AG09309 (cell line): Measurements from ENCODE around the gene TRNP1.
A peak's percentile ranks its signal among the peaks of the same experiment; 100 is the strongest.
"Not testable (repeated sequence)": the region's sequence is repeated elsewhere in the genome, so short reads cannot be mapped to it uniquely, and the experiment has no call there.

Experiments
- DNase-seq: peaks from one replicate; pipeline ENCODE4 v3.0.0-alpha.2; 2010; ENCODE audit warnings: low read depth
- H3K4me3 ChIP-seq: 2 replicates; pipeline ENCODE4 v1.5.1; 2011; ENCODE audit warnings: mild to moderate bottlenecking, low read depth, low read length, moderate library complexity; ENCODE audit not compliant: control insufficient read depth
- TF ChIP-seq, protein P1 (sequence below): IDR thresholded peaks from 2 replicates; pipeline ENCODE4 v1.5.1; 2011; ENCODE audit warnings: mild to moderate bottlenecking, low read depth, low read length, inconsistent platforms; ENCODE audit not compliant: insufficient read depth, control insufficient read depth; ENCODE audit errors: missing control alignments

The TRNP1 gene

DNA sequence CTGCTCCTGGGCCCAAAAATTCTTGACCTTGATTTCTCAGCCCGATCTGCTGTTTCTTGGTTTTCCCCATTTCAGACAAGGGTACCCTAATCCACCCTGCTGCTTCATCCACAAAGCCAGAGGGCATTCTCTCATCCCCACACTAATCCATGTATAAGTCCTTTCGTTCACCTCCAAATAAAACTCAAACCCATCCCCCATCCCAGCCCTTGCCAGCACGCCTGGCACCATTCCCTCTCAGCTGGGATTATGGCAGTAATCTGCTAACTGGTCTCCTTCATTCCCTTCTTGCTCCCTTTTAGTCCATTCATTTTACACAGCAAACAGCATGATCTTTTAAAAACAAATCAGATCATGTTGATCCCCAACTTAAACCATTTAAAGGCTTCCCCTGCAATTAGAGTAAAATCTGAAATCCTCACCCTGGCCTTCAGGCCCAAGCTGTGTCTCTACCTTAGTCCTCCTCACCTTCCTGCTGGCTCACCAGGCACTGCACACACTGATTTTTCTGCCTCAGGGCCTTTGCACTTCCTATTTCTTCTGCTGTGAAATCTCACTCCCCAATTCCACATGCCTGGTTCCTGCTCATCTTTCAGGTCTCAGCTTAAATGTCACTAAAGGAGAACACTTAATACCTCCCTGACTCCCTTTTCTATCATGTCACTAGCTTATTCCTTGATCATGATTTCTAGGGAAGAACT is 12.2 kb upstream of the TRNP1 start:
- no peak overlapping the region for H3K4me3 ChIP-seq
- no peak for DNase-seq
- TF ChIP-seq, protein P1, sequence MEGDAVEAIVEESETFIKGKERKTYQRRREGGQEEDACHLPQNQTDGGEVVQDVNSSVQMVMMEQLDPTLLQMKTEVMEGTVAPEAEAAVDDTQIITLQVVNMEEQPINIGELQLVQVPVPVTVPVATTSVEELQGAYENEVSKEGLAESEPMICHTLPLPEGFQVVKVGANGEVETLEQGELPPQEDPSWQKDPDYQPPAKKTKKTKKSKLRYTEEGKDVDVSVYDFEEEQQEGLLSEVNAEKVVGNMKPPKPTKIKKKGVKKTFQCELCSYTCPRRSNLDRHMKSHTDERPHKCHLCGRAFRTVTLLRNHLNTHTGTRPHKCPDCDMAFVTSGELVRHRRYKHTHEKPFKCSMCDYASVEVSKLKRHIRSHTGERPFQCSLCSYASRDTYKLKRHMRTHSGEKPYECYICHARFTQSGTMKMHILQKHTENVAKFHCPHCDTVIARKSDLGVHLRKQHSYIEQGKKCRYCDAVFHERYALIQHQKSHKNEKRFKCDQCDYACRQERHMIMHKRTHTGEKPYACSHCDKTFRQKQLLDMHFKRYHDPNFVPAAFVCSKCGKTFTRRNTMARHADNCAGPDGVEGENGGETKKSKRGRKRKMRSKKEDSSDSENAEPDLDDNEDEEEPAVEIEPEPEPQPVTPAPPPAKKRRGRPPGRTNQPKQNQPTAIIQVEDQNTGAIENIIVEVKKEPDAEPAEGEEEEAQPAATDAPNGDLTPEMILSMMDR, result no peak

DNA sequence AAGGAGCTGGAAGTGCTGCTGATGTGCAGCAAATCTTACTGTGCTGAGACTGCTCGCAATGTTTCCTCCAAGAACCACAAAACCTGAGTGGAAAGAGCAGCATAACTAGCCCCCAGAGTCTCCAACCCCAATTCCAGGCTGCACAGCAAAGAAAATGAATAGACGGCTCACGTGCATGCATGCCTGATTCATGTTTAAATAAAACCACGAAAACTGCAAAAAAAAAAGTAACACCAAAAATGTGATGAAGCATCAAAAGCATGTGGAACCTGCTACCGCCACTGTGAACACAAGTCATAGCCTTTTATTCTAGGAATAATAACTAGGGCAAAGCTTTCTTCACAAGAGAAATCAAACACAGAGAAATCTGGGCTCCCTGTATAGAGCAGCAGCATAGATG is 9.6 kb upstream of the TRNP1 start:
- H3K4me3 ChIP-seq, result no peak overlapping the region
- DNase-seq, result no peak
- TF ChIP-seq, protein P1, result no peak

DNA sequence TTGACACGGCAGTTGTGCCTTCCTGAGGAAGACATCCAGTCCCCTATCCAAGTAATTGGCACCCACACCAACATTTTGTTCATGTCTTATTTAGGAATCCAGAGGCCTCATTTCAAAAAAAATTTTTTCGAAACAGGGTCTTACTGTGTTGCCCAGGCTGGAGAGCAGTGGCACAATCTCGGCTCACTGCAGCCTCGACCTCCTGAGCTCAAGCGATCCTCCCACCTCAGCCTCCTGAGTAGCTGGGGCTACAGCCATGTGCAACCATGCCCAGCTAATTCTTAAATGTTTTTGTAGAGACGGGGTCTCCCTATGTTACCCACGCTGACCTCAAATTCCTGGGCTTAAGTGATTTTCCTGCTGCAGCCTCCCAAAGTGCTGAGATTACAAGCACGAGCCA is 9.2 kb upstream of the TRNP1 start:
- no peak overlapping the region for H3K4me3 ChIP-seq
- TF ChIP-seq, protein P1, result no peak
- DNase-seq, result no peak

DNA sequence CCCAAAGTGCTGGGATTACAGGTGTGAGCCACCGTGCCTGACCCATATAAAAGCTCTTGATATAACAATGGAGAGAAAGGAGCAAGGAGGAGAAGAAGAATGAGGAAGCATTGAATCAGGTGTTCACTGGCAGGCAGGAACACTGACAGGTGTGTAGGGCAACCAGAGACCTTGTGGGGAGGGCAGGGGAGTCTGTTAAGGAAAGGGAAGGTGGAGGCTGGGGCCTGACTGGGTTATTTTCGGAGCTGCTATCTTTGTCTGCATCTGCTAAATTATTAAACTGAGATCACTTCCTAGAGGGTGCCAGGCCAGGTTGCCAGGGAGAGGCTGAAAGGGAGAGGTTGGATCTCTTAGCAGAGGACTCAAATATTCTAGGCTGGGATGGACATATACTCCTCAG is 6.8 kb upstream of the TRNP1 start:
- no peak for DNase-seq
- TF ChIP-seq, protein P1, result no peak
- no peak overlapping the region for H3K4me3 ChIP-seq

DNA sequence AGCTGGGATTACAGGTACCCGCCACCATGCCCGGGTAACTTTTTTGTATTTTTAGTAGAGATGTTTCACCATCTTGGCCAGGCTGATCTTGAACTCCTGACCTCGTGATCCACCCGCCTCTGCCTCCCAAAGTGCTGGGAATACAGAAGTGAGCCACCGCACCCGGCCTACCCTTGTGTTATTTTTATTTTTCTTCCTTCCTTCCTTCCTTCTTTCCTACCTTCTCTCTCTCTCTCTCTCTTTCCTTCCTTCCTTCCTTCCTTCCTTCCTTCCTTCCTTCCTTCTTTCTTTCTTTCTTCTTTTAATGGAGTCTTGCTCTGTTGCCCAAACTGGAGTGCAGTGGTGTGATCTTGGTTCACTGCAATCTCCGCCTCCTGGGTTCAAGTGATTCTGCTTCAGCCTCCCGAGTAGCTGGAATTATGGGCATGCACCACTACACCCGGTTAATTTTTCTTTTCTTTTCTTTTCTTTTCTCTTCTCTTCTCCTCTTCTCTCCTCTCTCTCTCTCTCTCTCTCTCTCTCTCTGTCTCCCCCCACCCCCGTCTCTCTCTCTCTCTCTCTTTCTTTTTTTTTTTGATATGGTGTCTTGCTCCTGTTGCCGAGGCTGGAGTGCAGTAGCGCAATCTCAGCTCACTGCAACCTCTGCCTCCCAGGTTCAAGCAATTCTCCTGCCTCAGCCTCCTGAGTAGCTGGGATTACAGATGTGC is 3.9 kb upstream of the TRNP1 start:
- DNase-seq, H3K4me3 ChIP-seq: not testable (repeated sequence)

DNA sequence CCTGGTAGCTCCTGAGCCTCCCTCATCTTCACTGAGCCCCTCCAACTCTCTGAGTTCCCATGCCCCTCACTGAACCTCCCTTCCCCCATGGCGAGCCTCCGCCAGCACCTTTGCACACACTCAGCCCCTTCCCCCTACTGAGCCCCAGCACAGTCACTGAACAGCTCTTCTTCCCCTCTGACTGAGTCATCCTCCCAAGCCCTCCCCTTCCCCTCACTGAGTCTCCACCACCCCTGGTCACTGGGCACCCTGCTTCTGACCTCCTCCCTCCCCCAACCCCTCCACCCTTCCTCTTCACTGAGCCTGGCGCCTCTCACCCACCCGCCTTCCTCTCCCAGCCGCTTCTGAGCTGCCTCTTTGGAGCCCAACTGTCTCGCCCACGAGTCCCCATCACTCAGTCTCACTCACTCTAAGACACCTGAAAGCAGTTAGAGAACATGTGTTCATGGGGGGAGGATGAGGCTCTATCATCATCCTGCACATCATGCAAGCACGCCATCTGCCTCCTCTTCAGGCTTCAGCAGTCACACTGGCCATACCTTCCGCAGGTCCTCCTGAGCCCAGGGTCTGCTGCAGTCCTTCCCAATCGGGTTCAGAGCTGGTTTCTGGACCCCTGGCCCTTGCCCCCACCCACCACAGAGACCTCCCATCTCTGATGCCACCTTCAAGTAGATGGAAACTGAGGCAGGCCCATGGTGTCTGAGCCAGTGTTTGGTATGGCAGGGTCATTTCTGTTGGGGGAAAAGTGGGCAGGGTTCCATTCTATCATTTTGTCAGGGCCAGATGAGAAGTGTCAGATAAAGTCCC is 2.0 kb upstream of the TRNP1 start:
- DNase-seq, result no peak
- H3K4me3 ChIP-seq, result no peak overlapping the region
- TF ChIP-seq, protein P1, result no peak

DNA sequence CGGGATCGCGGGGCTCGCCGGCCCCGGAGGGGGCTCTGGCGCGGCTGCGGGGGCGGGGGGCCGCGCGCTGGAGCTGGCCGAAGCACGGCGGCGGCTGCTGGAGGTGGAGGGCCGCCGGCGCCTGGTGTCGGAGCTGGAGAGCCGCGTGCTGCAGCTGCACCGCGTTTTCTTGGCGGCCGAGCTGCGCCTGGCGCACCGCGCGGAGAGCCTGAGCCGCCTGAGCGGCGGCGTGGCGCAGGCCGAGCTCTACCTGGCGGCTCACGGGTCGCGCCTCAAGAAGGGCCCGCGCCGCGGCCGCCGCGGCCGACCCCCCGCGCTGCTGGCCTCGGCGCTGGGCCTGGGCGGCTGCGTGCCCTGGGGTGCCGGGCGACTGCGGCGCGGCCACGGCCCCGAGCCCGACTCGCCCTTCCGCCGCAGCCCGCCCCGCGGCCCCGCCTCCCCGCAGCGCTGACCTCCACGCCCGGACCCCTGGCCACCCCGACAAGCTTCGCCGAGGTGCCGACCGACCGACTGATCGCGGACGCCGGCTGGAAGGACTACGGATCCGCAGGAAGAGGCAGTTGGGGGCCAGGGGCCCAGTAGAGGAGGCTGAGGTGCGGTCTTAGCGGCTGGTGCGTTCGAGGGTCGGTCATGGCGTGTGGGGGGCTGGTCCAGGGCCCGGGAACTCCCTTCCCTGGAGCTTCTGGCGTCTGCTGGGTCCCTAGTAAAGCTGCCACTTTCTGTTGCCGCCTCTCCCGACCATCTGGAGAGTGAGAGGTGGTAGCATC is 711 bp downstream of the TRNP1 start:
- TF ChIP-seq, protein P1, result no peak
- peak overlapping the region; percentile 92 for H3K4me3 ChIP-seq
- no peak for DNase-seq
